ENCODE measurements around the gene CPT1C.

Gene CPT1C

GRCh38 chr19:49684251-49684982 lies 6.5 kb upstream of the CPT1C start:
- no peak for DNase-seq

GRCh38 chr19:49684983-49685553 lies 5.8 kb upstream of the CPT1C start:
- DNase-seq: no peak

DNA sequence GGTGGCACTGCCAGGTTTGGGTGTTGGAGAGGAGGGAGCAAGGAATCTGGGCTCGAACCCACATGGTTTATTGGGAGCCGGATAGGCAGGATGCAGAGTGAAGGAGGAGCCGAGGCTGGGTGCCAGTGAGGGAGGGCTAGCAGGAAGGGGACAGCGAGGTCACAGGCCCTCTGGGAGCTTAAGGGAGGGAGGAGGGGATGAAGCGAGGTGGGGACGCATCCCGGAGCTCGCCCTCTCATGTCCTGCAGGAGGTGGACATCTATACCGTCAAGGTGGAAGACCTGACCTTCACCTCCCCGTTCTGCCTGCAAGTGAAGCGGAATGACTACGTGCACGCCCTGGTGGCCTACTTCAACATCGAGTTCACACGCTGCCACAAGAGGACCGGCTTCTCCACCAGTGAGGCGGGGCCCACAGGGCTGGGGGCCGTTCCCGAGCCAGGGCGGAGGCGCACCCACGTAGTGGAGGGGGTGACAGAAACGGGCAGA lies 5.0 kb upstream of the CPT1C start:
- DNase-seq: no peak

DNA sequence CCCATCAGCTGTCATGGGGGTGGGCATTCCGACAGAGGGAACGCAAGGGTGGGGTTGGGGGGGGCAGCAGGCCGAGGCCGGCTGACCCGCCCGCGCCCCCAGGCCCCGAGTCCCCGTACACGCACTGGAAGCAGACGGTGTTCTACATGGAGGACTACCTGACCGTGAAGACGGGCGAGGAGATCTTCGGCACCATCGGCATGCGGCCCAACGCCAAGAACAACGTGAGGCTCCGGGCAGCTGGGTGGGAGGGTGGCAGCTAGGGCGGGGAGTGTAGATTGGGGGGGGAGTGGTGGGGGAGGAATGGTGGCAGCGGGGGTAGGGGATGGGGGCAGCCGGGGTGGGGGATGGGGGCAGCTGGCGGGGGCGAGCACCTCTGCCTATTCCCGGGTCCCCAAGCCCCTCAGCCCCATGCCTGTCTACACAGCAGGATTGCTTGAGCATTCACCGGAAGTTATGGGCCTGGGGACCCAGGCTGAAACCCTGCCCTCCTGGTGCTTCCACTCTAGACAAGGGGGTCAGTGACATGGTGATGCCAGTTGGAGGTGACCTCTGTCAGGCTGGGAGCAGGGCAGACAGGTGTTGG lies 4.3 kb upstream of the CPT1C start:
- no peak for DNase-seq

- DNase-seq: no peak
These were observed 3.8 kb upstream of the CPT1C start for GRCh38 chr19:49687150-49687549.

DNA sequence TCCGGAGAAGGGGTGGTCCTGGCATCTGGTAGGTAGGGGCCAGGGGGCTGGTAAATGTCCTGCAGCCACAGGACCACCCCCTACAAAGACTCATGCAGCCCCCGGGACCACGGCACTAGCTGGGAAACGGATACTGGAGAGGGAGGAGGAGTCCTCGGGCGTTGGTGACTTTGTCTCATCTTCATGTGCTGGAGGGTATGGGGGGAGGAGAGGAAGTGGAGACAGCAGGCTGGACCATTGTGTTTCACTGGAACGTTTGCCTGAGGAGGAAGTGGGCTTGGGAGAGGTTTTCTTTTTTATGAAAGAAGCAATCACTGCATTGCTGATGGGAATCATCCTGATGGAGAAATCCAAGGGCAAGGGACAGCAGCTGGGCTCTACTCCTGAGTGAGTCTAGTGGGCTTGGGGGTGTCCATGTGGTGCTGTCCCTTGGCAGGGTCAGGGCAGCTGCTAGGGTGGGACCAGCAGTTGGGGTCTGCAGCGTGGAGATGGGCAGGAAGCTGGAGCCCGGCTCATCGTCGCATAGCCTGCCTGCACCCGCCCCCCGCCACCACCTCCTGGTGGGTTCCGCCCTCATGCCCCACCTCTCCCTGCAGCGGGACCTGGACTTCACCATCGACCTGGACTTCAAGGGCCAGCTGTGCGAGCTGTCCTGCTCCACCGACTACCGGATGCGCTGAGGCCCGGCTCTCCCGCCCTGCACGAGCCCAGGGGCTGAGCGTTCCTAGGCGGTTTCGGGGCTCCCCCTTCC lies 3.2 kb upstream of the CPT1C start:
- DNase-seq: no peak

- DNase-seq: no peak
These were observed 2.3 kb upstream of the CPT1C start for GRCh38 chr19:49688531-49689132.

DNA sequence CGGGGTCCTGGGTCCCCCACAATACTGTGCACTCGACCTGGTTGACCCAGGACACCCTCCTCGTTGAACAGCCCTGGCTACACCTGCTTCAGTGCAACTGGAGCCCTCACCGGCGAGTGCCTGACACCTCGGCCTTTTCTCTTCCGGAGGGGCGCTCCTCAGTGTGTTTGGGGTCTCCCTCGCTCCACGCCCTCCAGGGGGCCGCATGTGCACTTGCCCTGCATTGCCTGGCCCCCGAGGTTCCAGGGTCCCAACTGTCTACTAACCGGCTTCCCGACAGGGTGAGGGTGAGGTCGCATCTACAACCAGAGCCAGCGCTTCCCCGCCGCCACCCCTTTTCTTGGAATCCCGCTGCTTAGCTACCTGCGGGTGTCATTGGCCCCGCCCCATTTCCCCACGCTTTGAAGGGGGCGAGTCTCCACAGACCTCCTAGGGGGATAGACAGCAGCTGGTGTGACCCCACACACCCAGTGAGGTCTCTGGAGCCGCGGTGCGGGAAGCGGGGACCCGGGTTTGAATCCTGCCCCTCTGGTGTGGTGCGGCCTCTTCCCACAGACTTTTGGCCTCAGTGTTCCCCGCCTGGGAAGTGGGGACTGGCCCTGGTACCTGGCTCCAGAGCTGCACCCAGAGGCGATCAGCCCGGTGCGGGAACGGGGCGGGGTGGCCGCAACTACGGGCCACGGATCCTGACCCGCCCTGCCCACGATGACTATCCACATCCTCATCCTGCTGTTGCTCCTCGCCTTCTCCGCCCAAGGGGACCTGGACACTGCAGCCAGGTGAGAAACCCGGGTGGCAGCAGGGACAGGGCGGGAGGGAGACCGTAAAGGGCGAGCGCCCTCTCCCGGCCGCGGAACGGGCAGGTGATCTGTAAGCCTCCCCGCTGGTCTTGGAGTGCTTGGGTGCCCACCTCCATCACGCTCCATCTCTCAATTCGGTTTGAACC lies 1.5 kb upstream of the CPT1C start, which contains the start of gene ADM5:
TSS of gene ADM5 (plus strand) at position 462 of the 946 bp plus-strand sequence. CDS start at position 706, 244 bp downstream.
- no peak for DNase-seq

GRCh38 chr19:49690079-49690655 lies 749 bp upstream of the CPT1C start:
- DNase-seq: no peak

- no peak for DNase-seq
These were observed 579 bp downstream of the CPT1C start for GRCh38 chr19:49691243-49692146.

GRCh38 chr19:49692147-49692506 lies 1.2 kb downstream of the CPT1C start:
- no peak for DNase-seq

- DNase-seq: no peak
These were observed 5.2 kb downstream of the CPT1C start for GRCh38 chr19:49696115-49696514.

- no peak for DNase-seq
These were observed 5.9 kb downstream of the CPT1C start for GRCh38 chr19:49696865-49697264.

DNA sequence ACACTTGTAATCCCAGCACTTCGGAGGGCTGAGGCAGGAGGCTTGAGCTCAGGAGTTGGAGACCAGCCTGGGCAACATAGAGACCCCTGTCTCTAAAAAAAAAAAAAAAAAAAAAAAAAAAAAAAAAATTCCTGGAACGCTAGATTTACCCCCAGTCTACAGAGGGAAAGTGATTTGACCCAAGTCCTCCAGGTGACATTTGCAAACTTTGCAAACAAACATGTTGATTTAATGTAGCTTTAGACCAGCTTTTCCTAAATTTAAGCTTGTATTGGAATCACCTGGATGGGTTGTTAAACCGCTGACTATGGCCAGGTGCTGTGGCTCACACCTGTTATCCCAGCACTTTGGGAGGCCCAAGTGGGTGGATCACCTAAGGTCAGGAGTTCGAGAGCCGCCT lies 8.4 kb downstream of the CPT1C start:
- no peak for DNase-seq

- DNase-seq: no peak
These were observed 9.6 kb downstream of the CPT1C start for GRCh38 chr19:49700563-49700962.

- no peak for DNase-seq
These were observed 10.4 kb downstream of the CPT1C start for GRCh38 chr19:49701271-49701786.

DNA sequence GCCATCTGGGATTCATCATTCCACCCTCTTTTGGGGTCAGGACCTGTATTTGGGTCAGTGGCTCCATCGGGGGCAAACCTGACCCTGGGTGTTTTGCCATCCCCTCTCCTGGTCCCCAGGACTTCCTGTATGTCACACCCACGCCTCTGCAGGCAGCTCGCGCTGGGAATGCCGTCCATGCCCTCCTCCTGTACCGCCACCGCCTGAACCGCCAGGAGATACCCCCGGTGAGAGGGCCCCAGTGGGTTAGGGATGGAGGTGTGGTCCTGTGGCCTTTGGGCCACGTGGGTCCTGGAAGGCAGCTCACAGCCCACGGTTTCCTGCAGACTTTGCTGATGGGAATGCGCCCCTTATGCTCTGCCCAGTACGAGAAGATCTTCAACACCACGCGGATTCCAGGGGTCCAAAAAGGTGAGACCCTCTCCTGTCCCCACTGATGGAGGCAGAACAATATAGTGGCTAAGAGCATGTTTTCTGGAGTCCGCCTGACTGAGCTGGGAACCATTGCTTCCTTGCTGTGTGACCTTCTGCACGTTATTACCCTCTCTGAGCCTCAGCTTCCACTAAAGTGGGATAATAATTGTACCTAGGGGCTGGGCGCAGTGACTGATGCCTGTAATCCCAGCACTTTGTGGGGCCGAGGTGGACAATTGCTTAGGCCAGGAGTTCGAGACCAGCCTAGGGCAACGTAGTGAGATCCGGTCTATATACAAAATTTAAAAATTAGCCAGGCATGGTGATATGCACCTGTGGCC lies 14.1 kb downstream of the CPT1C start:
- DNase-seq: no peak

- DNase-seq: no peak
These were observed 15.0 kb downstream of the CPT1C start for GRCh38 chr19:49705919-49706318.

- DNase-seq: no peak
These were observed 19.5 kb downstream of the CPT1C start for GRCh38 chr19:49710372-49710951.

Data from activated T-cell treated with anti-CD3 and anti-CD28 coated beads for 4 hours (primary cell).